KMS-11 (cell line): ENCODE data around the gene NCKAP1.

Experiments used
- H2AFZ ChIP-seq: fragments of 200-600 bp; sonication (generic); 2 replicates; pipeline ENCODE4 v1.6.1; 2016; ENCODE audit warnings: antibody characterized with exemption, mixed run types, low read depth
- H3K27ac ChIP-seq: fragments of 200-600 bp; sonication (generic); 2 replicates; pipeline ENCODE4 v1.6.1; 2016; ENCODE audit warnings: mild to moderate bottlenecking, mixed run types
- H3K27me3 ChIP-seq: fragments of 200-600 bp; sonication (generic); 2 replicates; pipeline ENCODE4 v1.6.1; 2017; ENCODE audit warnings: mild to moderate bottlenecking, low read depth, mixed run types, moderate library complexity; ENCODE audit not compliant: insufficient read depth
- H3K36me3 ChIP-seq: fragments of 200-600 bp; sonication (generic); 2 replicates; pipeline ENCODE4 v1.6.1; 2017; ENCODE audit warnings: mild to moderate bottlenecking, mixed run types; ENCODE audit not compliant: insufficient read depth
- H3K4me1 ChIP-seq: fragments of 200-600 bp; sonication (generic); 2 replicates; pipeline ENCODE4 v1.6.1; 2016; ENCODE audit warnings: mild to moderate bottlenecking, low read depth, mixed run types; ENCODE audit not compliant: poor library complexity, severe bottlenecking
- H3K4me2 ChIP-seq: fragments of 200-600 bp; sonication (generic); 2 replicates; pipeline ENCODE4 v1.7.0; 2016; ENCODE audit warnings: mild to moderate bottlenecking, mixed run types
- H3K4me3 ChIP-seq: fragments of 200-600 bp; sonication (generic); IDR thresholded peaks from 2 replicates; pipeline ENCODE4 v1.6.1; 2017; ENCODE audit warnings: low read depth, low read length, mixed read lengths; ENCODE audit not compliant: insufficient read depth
- H3K79me2 ChIP-seq: fragments of 200-600 bp; sonication (generic); 2 replicates; pipeline ENCODE4 v1.6.1; 2016; ENCODE audit warnings: low read depth, mixed run types; ENCODE audit not compliant: insufficient read depth
- H3K9ac ChIP-seq: fragments of 200-600 bp; sonication (generic); 2 replicates; pipeline ENCODE4 v1.6.1; 2016; ENCODE audit warnings: mild to moderate bottlenecking, mixed run types
- H4K20me1 ChIP-seq: fragments of 200-600 bp; sonication (generic); 2 replicates; pipeline ENCODE4 v1.6.1; 2016; ENCODE audit warnings: mild to moderate bottlenecking, mixed run types; ENCODE audit not compliant: insufficient read depth
- CTCF ChIP-seq: fragments of 200-600 bp; sonication (generic); conservative IDR thresholded peaks from 2 replicates; pipeline ENCODE4 v1.6.1; 2017; ENCODE audit warnings: low read depth, mild to moderate bottlenecking, antibody characterized with exemption, low read length, moderate library complexity, mixed read lengths

Gene NCKAP1

GRCh38 chr2:182910965-182911364 is 127.3 kb downstream of the NCKAP1 start:
- H3K36me3 ChIP-seq = no peaks in the 10 kb centered on the region
- H3K9ac ChIP-seq = no peak overlapping the region
- H3K27me3 ChIP-seq = no peaks in the 10 kb centered on the region
- no peak for TF ChIP-seq CTCF
- H2AFZ ChIP-seq = no peak overlapping the region
- no peak overlapping the region for H3K4me2 ChIP-seq
- no peaks in the 10 kb centered on the region for H3K4me1 ChIP-seq
- no peaks in the 10 kb centered on the region for H3K79me2 ChIP-seq
- H3K4me3 ChIP-seq = no peak overlapping the region
- no peak overlapping the region for H3K27ac ChIP-seq
- H4K20me1 ChIP-seq = no peaks in the 10 kb centered on the region

DNA sequence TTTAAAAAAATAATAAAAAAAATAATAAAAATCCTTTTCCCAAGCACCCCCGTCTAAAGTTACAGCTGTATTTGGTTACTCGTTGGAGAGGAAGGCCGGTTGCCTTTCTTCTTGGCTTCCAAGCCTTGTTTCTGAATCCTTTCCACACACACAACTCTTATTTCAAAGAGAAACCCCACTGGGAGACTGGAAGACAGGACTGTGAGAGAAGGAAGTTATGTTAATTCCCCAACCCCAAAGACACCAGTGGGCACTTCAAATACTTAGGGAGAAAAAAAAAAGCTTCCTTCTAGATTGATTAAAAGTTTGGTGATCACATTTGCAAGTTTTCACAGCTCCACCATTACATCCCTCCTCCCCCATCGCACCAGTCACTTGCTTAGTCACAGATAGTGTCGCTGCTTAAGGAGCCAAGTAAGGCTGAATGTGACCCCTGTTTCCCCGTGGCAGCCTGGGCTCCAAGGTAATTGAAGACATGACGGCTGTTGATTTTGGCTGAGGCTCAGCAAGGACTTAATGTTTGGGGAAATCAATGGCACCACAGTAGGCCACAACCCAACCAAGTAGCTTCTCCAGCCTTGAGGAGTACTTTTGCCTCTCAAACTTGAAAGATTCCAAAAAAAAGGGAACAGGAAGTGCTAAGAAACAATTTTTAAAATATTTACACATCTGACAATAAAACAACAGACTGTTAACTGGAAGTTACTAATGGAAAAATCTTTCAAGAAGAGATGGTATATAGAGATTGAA is 131.0 kb downstream of the NCKAP1 start:
- H3K4me2 ChIP-seq = no peak overlapping the region
- H3K9ac ChIP-seq = no peak overlapping the region
- no peaks in the 10 kb centered on the region for H3K36me3 ChIP-seq
- H3K4me3 ChIP-seq = no peak overlapping the region
- no peaks in the 10 kb centered on the region for H3K79me2 ChIP-seq
- no peak for TF ChIP-seq CTCF
- H2AFZ ChIP-seq = no peak overlapping the region
- H3K27ac ChIP-seq = no peak overlapping the region
- no peaks in the 10 kb centered on the region for H3K27me3 ChIP-seq
- H4K20me1 ChIP-seq = no peaks in the 10 kb centered on the region
- H3K4me1 ChIP-seq = no peaks in the 10 kb centered on the region

DNA sequence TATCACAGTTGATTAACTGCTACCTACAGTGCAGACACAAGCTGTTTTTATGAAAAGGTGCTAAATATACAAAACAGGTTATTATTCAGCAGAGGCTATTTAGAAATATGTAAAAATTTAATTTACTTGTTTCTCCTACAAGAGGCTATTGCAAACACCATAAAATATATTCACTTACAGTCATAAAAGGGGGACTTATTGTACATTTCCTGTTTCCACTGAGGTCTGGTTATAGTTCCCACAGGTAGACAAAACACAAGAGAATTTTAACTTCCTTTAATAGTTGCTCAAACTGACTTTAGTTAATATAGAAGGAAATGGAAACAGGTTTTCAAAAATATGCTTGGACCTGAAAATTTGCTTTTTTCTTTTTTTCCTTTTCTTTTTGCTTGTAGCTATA is 131.8 kb downstream of the NCKAP1 start:
- Histone ChIP-seq H2AFZ (no peak overlapping the region), H3K27me3 (no peaks in the 10 kb centered on the region), H3K79me2 (no peaks in the 10 kb centered on the region), H3K9ac (no peak overlapping the region), H3K27ac (no peak overlapping the region), H4K20me1 (no peaks in the 10 kb centered on the region), H3K36me3 (no peaks in the 10 kb centered on the region), H3K4me2 (no peak overlapping the region), H3K4me3 (no peak overlapping the region), H3K4me1 (no peaks in the 10 kb centered on the region)
- TF ChIP-seq CTCF = no peak

- no peak overlapping the region for H3K9ac ChIP-seq
- no peaks in the 10 kb centered on the region for H3K4me1 ChIP-seq
- H3K4me3 ChIP-seq = no peak overlapping the region
- no peak overlapping the region for H3K27ac ChIP-seq
- no peak for TF ChIP-seq CTCF
- no peaks in the 10 kb centered on the region for H3K79me2 ChIP-seq
- H3K27me3 ChIP-seq = no peaks in the 10 kb centered on the region
- no peaks in the 10 kb centered on the region for H3K36me3 ChIP-seq
- no peaks in the 10 kb centered on the region for H4K20me1 ChIP-seq
- H3K4me2 ChIP-seq = no peak overlapping the region
- H2AFZ ChIP-seq = no peak overlapping the region
Measured at GRCh38 chr2:182904844-182905243, 133.4 kb downstream of the NCKAP1 start.
